Stimulated activated CD8-positive, alpha-beta memory T cell treated with anti-CD3 and anti-CD28 coated beads, Interleukin-4, amount 100 ng/mL, for 1 hour (primary cell): Measurements from ENCODE around the gene ANXA8L1.
"Not testable (repeated sequence)": the region's sequence is repeated elsewhere in the genome, so short reads cannot be mapped to it uniquely, and the experiment has no call there.

Experiments used
- DNase-seq, 2 donors: peaks; one replicate each; pipeline ENCODE4 v3.0.0-alpha.2; 2020; ENCODE audit warnings: low read depth in 2 of 2, low spot score in 1 of 2

Gene ANXA8L1, protein sequence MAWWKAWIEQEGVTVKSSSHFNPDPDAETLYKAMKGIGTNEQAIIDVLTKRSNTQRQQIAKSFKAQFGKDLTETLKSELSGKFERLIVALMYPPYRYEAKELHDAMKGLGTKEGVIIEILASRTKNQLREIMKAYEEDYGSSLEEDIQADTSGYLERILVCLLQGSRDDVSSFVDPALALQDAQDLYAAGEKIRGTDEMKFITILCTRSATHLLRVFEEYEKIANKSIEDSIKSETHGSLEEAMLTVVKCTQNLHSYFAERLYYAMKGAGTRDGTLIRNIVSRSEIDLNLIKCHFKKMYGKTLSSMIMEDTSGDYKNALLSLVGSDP

DNA sequence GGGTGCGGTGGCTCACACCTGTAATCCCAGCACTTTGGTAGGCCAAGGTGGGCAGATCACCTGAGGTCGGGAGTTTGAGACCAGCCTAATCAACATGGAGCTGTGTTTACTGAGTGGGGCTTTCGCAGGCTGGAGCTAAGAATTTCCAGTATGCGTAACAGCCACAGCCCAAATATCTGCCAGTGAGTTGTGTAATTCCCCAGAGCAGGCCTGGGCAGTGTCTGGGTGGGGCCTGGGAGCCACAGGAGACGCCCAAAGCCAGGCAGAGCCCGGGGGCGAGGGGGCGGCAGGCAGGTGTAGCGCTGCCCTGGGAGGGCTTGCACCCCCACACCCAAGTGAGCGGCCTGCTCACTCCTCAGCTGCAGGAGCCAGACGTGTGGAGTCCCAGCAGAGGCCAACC is at the start of gene ANXA8L1:
Gene ANXA8L1 (plus strand): TSS at position 371 of the 400 bp plus-strand sequence. CDS start 76 bp downstream, outside the sequence.
- not testable (repeated sequence) for DNase-seq

DNA sequence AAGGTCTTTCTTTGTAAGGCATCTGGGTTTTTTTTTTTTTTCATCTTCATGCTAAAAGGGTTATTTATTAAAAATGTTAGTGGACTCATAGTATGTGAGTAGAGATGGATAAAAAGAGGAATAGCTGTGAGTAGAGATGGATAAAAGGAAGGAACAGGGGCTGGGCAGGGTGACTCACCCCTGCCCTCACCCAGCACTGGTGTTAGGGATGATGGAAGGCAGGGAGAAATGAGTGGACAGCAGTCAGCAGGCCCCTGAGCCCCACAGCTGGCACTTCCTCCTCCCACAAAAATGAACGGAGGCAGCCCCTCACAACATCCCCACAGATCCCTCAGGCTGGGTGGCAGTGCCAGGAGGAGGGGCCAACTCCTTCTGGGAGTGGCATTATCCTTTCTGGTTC is 49.5 kb upstream of the ANXA8L1 start:
- DNase-seq = no peak

DNA sequence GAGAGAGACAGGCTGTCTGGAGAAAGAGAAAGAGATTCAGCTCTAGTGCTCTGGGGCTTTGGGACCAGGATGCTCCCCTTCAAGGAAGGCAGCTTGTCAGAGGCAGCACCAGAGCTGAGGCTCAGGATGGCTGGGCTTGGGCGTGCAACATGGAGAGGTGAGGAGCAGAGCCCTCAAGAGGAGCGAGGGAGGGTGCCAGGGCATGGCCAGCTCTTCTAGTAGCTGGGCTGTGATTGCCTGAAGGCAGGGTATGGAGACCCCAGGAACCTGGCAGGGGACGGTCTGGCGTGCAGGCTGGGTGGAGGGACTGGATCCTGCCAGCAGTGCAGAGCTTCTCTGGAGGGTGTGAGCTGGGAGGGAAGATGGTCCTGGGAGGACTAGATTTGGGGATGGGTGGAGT is 48.6 kb upstream of the ANXA8L1 start:
- DNase-seq = no peak

GRCh38 chr10:46327685-46328084 is 47.9 kb upstream of the ANXA8L1 start:
- DNase-seq = no peak

- no peak for DNase-seq
These were observed 46.5 kb upstream of the ANXA8L1 start for GRCh38 chr10:46328853-46329689.

- DNase-seq = no peak
These were observed 45.9 kb upstream of the ANXA8L1 start for GRCh38 chr10:46329690-46330016.

DNA sequence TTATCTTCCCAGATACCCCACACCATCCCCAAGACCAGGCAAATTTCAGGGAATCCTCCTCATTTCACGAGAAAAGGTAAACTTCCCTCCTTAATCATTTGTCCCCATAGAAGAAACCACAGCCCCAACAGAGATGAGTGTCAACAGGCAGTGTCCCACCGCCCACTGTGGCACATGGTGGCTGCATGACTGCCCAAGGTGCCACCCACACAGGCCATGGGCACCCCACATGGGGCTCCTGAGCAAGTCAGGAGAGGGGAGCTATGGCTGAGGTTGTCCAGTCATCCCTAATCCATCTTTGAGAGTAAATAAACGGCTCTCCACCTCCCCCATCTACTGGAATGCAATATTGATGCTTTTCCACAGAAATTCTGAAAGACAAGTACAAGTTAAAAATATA is 44.7 kb upstream of the ANXA8L1 start:
- no peak for DNase-seq

- DNase-seq = not testable (repeated sequence)
These were observed 10.1 kb upstream of the ANXA8L1 start for GRCh38 chr10:46365484-46365883.

- DNase-seq = not testable (repeated sequence)
These were observed 8.4 kb upstream of the ANXA8L1 start for GRCh38 chr10:46367209-46367608.

GRCh38 chr10:46367666-46368240 is 7.8 kb upstream of the ANXA8L1 start:
- not testable (repeated sequence) for DNase-seq

DNA sequence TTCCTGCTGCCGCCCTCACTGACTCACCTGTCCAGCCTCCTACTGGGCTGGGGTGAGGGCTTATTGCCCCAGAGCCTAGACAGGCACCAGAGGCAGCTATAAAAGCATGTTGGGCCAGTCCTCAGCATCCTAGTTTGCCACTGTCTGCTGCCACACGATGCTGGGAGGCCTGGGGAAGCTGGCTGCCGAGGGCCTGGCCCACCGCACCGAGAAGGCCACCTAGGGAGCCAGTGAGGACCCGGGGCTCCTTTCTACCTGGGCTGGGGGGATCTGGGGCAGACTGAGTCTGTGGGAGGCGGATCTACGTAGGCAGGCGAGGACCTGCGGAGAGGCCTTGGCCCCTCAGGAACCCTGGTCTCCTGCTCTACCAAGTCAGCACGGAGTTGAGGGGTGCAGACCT is 6.6 kb upstream of the ANXA8L1 start:
- not testable (repeated sequence) for DNase-seq

DNA sequence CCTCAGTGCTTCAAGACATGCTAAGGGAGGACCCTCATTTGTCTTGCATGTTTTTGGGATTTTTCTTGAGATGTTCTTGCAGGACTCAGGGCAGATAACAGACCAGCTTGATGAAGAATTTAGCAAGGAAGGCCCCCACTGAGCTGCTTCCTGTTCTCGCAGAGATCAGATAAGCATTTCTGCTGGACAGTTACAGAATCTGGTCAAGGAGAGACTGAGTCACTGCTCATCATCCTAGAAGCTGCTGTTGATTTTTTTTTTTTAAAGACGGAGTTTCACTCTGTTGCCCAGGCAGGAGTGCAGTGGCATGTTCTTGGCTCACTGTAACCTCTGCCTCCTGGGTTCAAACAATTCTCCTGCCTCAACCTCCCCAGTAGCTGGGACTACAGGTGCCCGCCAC is 1.2 kb upstream of the ANXA8L1 start:
- not testable (repeated sequence) for DNase-seq

DNA sequence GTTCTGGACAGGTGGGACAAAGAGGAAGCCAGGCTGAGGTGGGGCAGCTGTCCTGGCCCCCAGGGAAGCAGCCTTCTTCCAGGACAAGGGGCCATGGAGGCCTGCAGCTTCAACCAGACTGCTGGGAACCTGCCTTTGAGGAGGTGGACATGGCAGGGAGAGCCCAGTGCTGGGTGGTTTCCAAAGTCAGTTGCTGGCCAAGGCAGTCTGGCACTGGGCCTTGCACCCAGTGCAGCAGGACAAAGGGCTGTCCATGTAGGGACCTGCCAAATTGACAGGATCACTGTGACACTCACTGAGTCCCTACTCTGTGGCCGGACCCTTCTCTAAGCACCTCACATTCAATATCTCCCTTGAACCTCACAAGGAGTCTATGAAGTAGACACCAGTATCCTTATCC is 1.4 kb downstream of the ANXA8L1 start:
- not testable (repeated sequence) for DNase-seq

- DNase-seq = not testable (repeated sequence)
These were observed 2.1 kb downstream of the ANXA8L1 start for GRCh38 chr10:46377651-46378050.

GRCh38 chr10:46378108-46378507 is 2.5 kb downstream of the ANXA8L1 start:
- DNase-seq = not testable (repeated sequence)

- DNase-seq = not testable (repeated sequence)
These were observed 3.8 kb downstream of the ANXA8L1 start for GRCh38 chr10:46379233-46379848.

DNA sequence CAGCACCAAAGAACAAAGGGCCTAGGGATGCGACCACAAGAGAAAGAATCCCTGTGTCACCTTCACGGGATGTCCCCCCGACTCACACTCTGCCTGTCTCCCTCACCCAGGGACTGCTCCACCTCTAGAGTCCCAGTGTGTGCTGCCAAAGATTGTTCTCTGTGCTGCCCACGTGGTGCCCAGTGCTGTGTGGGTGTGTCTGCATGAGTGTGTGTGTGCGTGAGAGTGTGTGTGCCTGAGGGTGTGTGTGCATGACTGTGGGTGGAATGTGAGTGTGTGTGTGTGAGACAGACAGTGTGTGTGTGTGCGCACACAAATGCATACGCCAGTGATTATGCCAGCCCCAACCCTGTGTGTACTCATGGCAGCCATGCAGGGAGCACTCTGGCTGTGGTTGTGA is 10.3 kb downstream of the ANXA8L1 start:
- DNase-seq = not testable (repeated sequence)

DNA sequence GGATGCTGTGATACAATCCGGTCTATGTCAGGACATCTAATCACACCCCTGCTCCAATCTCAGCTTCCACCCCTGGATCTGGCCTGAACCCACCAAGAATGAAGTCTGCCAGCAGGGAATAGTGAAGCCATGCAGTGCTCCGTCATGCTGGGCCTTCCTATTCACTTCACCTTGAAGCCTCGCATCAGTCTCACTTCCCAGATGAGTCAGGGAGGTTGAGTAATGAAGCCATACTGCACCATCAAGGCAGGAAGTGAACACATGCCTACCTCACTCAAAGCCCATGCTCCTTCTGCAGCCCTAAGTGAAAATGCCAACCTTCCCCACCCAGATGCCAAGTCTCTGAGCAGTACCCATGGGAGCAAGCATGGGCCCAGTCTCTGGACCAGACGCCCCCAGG is 11.1 kb downstream of the ANXA8L1 start:
- DNase-seq = not testable (repeated sequence)

- not testable (repeated sequence) for DNase-seq
These were observed 11.8 kb downstream of the ANXA8L1 start for GRCh38 chr10:46387309-46387902.

DNA sequence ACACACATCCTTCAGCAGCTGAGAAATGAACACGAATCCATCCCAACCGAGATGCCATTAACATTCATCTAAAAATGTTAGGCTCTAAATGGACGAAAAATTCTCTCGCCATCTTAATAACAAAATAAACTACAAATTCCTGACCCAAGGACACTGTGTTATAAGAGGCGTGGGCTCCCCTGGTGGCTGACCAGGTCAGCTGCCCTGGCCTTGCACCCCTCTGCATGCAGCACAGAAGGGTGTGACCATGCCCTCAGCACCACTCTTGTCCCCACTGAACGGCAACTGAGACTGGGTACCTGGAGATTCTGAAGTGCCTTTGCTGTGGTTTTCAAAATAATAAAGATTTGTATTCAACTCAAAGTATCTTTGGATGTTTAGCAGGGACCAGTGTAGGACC is 15.8 kb downstream of the ANXA8L1 start:
- DNase-seq = not testable (repeated sequence)
